K562 (cell line): ENCODE measurements around the gene IGDCC3. TPM values are rescaled to one million over a fixed set of nuclear protein-coding genes. Genes with fewer than 3 reads are reported as not detected.

Source experiments
- ATAC-seq: fragments of 200-7000 bp; cut with Tn5 transposase; 3 replicates; pipeline ENCODE4 v1.9.1; 2020; ENCODE audit warnings: moderate library complexity
- BruUV-seq: library from RNA; stranded (reverse); fragments of 400-500 nt; replicated peaks from 2 replicates; lab custom pipeline; 2021; lab: Mats Ljungman, UMichigan
- CTCF ChIA-PET: fragments of 300-600 bp; formaldehyde crosslinking; extraction: SDS; loops from one replicate; lab custom pipeline; 2021; ENCODE audit warnings: low intra/inter-chr PET ratio; lab: Yijun Ruan, JAX
- POLR2A ChIA-PET: fragments of 300-600, 350-650 bp; sonication (Branson Sonifier 250); formaldehyde crosslinking; extraction: SDS; loops from one replicate; lab custom pipeline; 2021; ENCODE audit warnings: antibody characterized with exemption, inconsistent platforms; lab: Yijun Ruan, JAX
- DNase-seq, 4 experiments: peaks; one replicate each; pipeline versions ENCODE4 v3.0.0 to v3.0.0-alpha.2; 2011 to 2018; ENCODE audit warnings: low spot score in 3 of 4, mixed read lengths in 3 of 4; ENCODE audit errors: extremely low read depth in 1 of 4
- FAIRE-seq: peaks from 2 replicates; lab custom pipeline; 2011; peaks lifted over from hg19 to GRCh38; lab: Jason Lieb, UNC
- H2AFZ ChIP-seq: 2 replicates; pipeline ENCODE4 v1.6.0; 2011; ENCODE audit warnings: low read depth, low read length, control low read depth, inconsistent platforms
- H3K27ac ChIP-seq: fragments of 200-600 bp; 3 replicates; pipeline ENCODE4 v1.8.0; 2011; ENCODE audit warnings: low read depth, mild to moderate bottlenecking, control low read depth, inconsistent platforms, low read length, moderate library complexity, mixed read lengths; ENCODE audit errors: extremely low read depth
- H3K27me3 ChIP-seq, 2 experiments: fragments of 300-600 bp in 1 of 2; 2 replicates in 1 of 2; 3 replicates in 1 of 2; pipeline versions ENCODE4 v1.6.0 to v1.8.0; 2011; ENCODE audit warnings: inconsistent platforms in 2 of 2, low read length in 2 of 2, mild to moderate bottlenecking in 1 of 2, mixed read lengths in 1 of 2, moderate library complexity in 1 of 2; ENCODE audit not compliant: control insufficient read depth in 2 of 2, insufficient read depth in 2 of 2
- H3K36me3 ChIP-seq: fragments of 300-600 bp; 3 replicates; pipeline ENCODE4 v1.8.0; 2011; ENCODE audit warnings: mild to moderate bottlenecking, low read length, inconsistent platforms; ENCODE audit not compliant: control insufficient read depth, insufficient read depth
- H3K4me1 ChIP-seq, 2 experiments: fragments of 200-600 bp in 1 of 2; replicated peaks in 1 of 2; 2 replicates in 1 of 2; 3 replicates in 1 of 2; pipeline versions ENCODE4 v1.5.1 to v1.8.0; 2011; ENCODE audit warnings: inconsistent platforms in 2 of 2, low read length in 2 of 2, mild to moderate bottlenecking in 1 of 2, mixed read lengths in 1 of 2, moderate library complexity in 1 of 2; ENCODE audit not compliant: control insufficient read depth in 2 of 2, insufficient read depth in 2 of 2
- H3K4me2 ChIP-seq: 2 replicates; pipeline ENCODE4 v1.6.1; 2011; ENCODE audit warnings: low read length, control low read depth, inconsistent platforms, mixed read lengths; ENCODE audit not compliant: insufficient read depth
- H3K4me3 ChIP-seq: fragments of 200-600 bp; sonication (generic), shearing (Covaris generic); 2 replicates; pipeline ENCODE4 v1.5.1; 2016; ENCODE audit warnings: control low read depth, inconsistent platforms
- H3K79me2 ChIP-seq: fragments of 200-600 bp; 3 replicates; pipeline ENCODE4 v1.8.0; 2011; ENCODE audit warnings: low read length, inconsistent platforms; ENCODE audit not compliant: control insufficient read depth, insufficient read depth
- H3K9ac ChIP-seq, 2 experiments: 2 replicates each; pipeline versions ENCODE4 v1.6.0 to v1.6.1; 2011; ENCODE audit warnings: low read depth in 2 of 2, low read length in 2 of 2, control low read depth in 1 of 2, inconsistent platforms in 1 of 2, mild to moderate bottlenecking in 1 of 2, mixed read lengths in 1 of 2; ENCODE audit not compliant: insufficient read depth in 1 of 2
- H3K9me1 ChIP-seq: one replicate; pipeline ENCODE4 v1.6.0; 2011; ENCODE audit warnings: inconsistent platforms, mild to moderate bottlenecking, low read length, moderate library complexity; ENCODE audit not compliant: control insufficient read depth, insufficient read depth
- H3K9me3 ChIP-seq: replicated peaks from 2 replicates; pipeline ENCODE4 v1.5.1; 2011; ENCODE audit warnings: low read depth, low read length, inconsistent platforms; ENCODE audit not compliant: control insufficient read depth, insufficient read depth
- H4K20me1 ChIP-seq: replicated peaks from 2 replicates; pipeline ENCODE4 v1.6.1; 2011; ENCODE audit warnings: low read length, inconsistent platforms, mixed read lengths; ENCODE audit not compliant: control insufficient read depth, insufficient read depth
- FOXJ2 ChIP-seq: fragments of 200-800 bp; sonication (Bioruptor generic); IDR thresholded peaks from 2 replicates; pipeline ENCODE4 v1.6.1; 2016; ENCODE audit warnings: missing genetic modification characterization, missing compliant biosample characterization
- NFATC3 ChIP-seq: fragments of 450-650 bp; IDR thresholded peaks from 2 replicates; pipeline ENCODE4 v1.6.1; 2017; ENCODE audit warnings: mild to moderate bottlenecking
- NR2C2 ChIP-seq, 2 experiments: fragments of 200-800 bp in 1 of 2; sonication (Bioruptor generic) in 1 of 2; sonication (generic) in 1 of 2; formaldehyde crosslinking in 1 of 2; IDR thresholded peaks; 2 replicates each; pipeline versions ENCODE4 v1.6.1 to v1.8.0; 2016 to 2022; ENCODE audit warnings: mild to moderate bottlenecking in 1 of 2, missing compliant biosample characterization in 1 of 2, missing genetic modification characterization in 1 of 2, missing genetic modification reagents in 1 of 2
- SIN3B ChIP-seq: fragments of 450-650 bp; IDR thresholded peaks from 2 replicates; pipeline ENCODE4 v1.6.1; 2017; ENCODE audit warnings: low read depth, mild to moderate bottlenecking, moderate library complexity
- SMARCA5 ChIP-seq: fragments of 450-650 bp; IDR thresholded peaks from 2 replicates; pipeline ENCODE4 v1.6.1; 2016
- ZNF143 ChIP-seq: sonication (generic); formaldehyde crosslinking; IDR thresholded peaks from 2 replicates; pipeline ENCODE4 v1.9.0; 2022; ENCODE audit warnings: mild to moderate bottlenecking, missing genetic modification reagents
- WGBS: fragments of 100-300 bp; shearing (Covaris generic); methylation state at CpG from one replicate; pipeline ENCODE4 v1.1.6; 2016; ENCODE audit warnings: low coverage, mixed read lengths; ENCODE audit not compliant: insufficient coverage; ENCODE audit errors: missing lambda C conversion rate; 5-methylcytosine and 5-hydroxymethylcytosine counted together
- in situ Hi-C: fragments of 300-500 bp; cut with MboI; formaldehyde crosslinking; loops from 4 replicates; pipeline ENCODE4 v1.15.0; 2018; ENCODE audit warnings: inconsistent platforms, mixed read lengths
- intact Hi-C: fragments of 100-400 bp; cut with micrococcal nuclease; formaldehyde crosslinking; loops from 2 replicates; pipeline ENCODE4 v1.14.2; 2022
- polyA plus RNA-seq, 8 experiments: library from polyadenylated mRNA; depleted of rRNA in 4 of 8; stranded (reverse) in 5 of 8; unstranded in 3 of 8; fragments of >200 nt; fragmentation: Nextera tagmentation in 2 of 8; fragmentation: Illumina TruSeq in 1 of 8; extraction: Ambion mirVana in 2 of 8; extraction: Trizol in 1 of 8; gene quantifications; 2 replicates each; pipeline versions ENCODE4 v1.2.1 to v1.2.3, GENCODE V29; 2011 to 2014; ENCODE audit warnings: inconsistent platforms in 1 of 8, missing spikeins in 1 of 8
- total RNA-seq, 7 experiments: library from RNA; depleted of rRNA in 6 of 7; stranded (reverse); fragments of >200 nt in 6 of 7; fragmentation: Illumina TruSeq in 2 of 7; extraction: Trizol in 2 of 7; gene quantifications; 2 replicates each; pipeline versions ENCODE4 v1.2.1 to v1.2.3, GENCODE V29; 2011 to 2021; ENCODE audit warnings: low replicate concordance in 1 of 7
- TF ChIP-seq, protein P1 (sequence below): fragments of 450-650 bp; IDR thresholded peaks from 2 replicates; pipeline ENCODE4 v1.6.1; 2017; ENCODE audit warnings: antibody characterized with exemption, mild to moderate bottlenecking
- TF ChIP-seq, protein P2 (sequence below): sonication (generic); formaldehyde crosslinking; IDR thresholded peaks from 2 replicates; pipeline ENCODE4 v1.8.0; 2023; ENCODE audit warnings: missing genetic modification reagents, mild to moderate bottlenecking, borderline replicate concordance
- TF ChIP-seq, protein P3 (sequence below): fragments of 450-650 bp; IDR thresholded peaks from 2 replicates; pipeline ENCODE4 v1.6.1; 2016; ENCODE audit warnings: antibody characterized with exemption

IGDCC3 gene
- total and polyA plus RNA-seq, 9 of the 15 experiments (the other 6 are each of a cell fraction or from before 2014, with no cell fraction given), result not detected

DNA sequence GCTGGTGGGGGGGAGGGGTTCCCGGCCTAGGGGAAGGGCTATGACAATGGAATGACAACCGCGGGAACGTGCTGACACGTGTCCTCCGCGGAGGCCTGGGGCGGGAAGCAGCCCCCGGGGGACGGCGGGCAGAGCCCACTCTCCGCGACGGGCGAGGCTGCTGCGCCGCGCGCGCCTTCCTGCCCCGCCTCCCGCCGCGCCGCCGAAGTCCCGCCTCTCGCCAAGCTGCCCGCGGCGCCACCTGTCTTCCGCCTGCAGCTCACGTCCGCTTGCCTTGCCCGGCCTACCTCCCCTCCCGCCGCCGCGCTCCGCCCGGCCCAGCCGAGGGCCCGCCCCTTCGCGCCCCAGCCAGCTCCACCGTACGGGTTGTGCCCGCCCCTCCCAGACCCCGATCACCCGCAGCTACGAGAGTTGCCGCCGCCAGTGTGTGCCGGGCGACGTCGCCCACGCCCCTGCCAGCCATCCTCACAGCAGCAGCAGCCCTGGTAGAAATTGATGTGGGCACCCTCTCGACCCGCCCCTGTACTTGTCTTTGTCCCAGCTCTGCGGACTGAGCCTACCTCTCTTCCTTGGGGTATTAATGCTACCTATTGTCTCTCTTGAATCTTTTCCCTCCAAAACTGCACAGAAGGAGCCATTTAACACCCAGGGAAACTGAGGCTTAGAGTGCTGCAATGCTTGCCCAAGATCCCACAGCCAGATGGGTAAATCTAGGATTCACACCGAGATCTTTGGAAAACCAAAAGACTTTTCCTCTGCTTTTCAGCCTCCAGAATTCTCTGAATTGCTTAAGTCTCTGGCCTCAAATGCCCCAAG, 90.9 kb downstream of the IGDCC3 start, which contains the start of gene PARP16:
PARP16 (minus strand) TSS at position 180 of the 816 bp plus-strand sequence. CDS start 457 bp downstream, outside the sequence.
- H3K9me3 ChIP-seq, result no peaks in the 10 kb centered on the region
- ATAC-seq (peak; percentile 98), DNase-seq (peak; percentile 85 to 94 (median 92)), FAIRE-seq (peak; percentile 58)
- H3K4me1 ChIP-seq, result peaks cover 10 to 17% of the 10 kb centered on the region in 2 experiments; a peak in 4 of 5 replicates
- POLR2A ChIA-PET, result interaction anchor here (0.7 to 8.4 kb wide), 15 partner anchors 9 to 104 kb away, joined by 3 to 91 read pairs (median 4); partner anchors contain the start of genes CLPX, RNU5A-1 and RNU5B-1
- H3K79me2 ChIP-seq, result peaks cover 4% of the 10 kb centered on the region; the same call in 1 of the 3 replicates
- intact Hi-C loops, result no loop called here
- CTCF ChIA-PET, result no interaction called here
- H3K27ac ChIP-seq, result peak within 1 kb of the TSS; percentile 68
- WGBS, result 6% methylated on average over 28 of the region's 62 CpGs
- H4K20me1 ChIP-seq, result no peaks in the 10 kb centered on the region
- peak within 1 kb of the TSS; percentile 53 for H3K4me3 ChIP-seq
- BruUV-seq, result TSS peak; percentile 70
- in situ Hi-C loops, result no loop called here
- H3K4me2 ChIP-seq, result peak within 1 kb of the TSS; percentile 85
- H3K27me3 ChIP-seq, result no peaks in the 10 kb centered on the region
- no peaks in the 10 kb centered on the region for H3K9me1 ChIP-seq
- H2AFZ ChIP-seq, result peak within 1 kb of the TSS; percentile 95
- H3K36me3 ChIP-seq, result no peaks in the 10 kb centered on the region
- peak within 1 kb of the TSS; percentile 55 to 97 for H3K9ac ChIP-seq
- TF ChIP-seq FOXJ2 (tag) (no peak), SIN3B (peak; percentile 39; the same call in 1 of the 2 replicates), NR2C2 (CRISPR knock-in tag; IDR thresholded peaks at IDR 0.05) (0 out of 2 replicates have a peak, but pooled peaks have one; percentile 28), NR2C2 (tag; IDR thresholded peaks at IDR 0.05) (no peak), NFATC3 (no peak), SMARCA5 (no peak), ZNF143 (no peak)
- TF ChIP-seq, protein P1, sequence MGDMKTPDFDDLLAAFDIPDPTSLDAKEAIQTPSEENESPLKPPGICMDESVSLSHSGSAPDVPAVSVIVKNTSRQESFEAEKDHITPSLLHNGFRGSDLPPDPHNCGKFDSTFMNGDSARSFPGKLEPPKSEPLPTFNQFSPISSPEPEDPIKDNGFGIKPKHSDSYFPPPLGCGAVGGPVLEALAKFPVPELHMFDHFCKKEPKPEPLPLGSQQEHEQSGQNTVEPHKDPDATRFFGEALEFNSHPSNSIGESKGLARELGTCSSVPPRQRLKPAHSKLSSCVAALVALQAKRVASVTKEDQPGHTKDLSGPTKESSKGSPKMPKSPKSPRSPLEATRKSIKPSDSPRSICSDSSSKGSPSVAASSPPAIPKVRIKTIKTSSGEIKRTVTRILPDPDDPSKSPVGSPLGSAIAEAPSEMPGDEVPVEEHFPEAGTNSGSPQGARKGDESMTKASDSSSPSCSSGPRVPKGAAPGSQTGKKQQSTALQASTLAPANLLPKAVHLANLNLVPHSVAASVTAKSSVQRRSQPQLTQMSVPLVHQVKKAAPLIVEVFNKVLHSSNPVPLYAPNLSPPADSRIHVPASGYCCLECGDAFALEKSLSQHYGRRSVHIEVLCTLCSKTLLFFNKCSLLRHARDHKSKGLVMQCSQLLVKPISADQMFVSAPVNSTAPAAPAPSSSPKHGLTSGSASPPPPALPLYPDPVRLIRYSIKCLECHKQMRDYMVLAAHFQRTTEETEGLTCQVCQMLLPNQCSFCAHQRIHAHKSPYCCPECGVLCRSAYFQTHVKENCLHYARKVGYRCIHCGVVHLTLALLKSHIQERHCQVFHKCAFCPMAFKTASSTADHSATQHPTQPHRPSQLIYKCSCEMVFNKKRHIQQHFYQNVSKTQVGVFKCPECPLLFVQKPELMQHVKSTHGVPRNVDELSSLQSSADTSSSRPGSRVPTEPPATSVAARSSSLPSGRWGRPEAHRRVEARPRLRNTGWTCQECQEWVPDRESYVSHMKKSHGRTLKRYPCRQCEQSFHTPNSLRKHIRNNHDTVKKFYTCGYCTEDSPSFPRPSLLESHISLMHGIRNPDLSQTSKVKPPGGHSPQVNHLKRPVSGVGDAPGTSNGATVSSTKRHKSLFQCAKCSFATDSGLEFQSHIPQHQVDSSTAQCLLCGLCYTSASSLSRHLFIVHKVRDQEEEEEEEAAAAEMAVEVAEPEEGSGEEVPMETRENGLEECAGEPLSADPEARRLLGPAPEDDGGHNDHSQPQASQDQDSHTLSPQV, result peak; percentile 50
- TF ChIP-seq, protein P2, sequence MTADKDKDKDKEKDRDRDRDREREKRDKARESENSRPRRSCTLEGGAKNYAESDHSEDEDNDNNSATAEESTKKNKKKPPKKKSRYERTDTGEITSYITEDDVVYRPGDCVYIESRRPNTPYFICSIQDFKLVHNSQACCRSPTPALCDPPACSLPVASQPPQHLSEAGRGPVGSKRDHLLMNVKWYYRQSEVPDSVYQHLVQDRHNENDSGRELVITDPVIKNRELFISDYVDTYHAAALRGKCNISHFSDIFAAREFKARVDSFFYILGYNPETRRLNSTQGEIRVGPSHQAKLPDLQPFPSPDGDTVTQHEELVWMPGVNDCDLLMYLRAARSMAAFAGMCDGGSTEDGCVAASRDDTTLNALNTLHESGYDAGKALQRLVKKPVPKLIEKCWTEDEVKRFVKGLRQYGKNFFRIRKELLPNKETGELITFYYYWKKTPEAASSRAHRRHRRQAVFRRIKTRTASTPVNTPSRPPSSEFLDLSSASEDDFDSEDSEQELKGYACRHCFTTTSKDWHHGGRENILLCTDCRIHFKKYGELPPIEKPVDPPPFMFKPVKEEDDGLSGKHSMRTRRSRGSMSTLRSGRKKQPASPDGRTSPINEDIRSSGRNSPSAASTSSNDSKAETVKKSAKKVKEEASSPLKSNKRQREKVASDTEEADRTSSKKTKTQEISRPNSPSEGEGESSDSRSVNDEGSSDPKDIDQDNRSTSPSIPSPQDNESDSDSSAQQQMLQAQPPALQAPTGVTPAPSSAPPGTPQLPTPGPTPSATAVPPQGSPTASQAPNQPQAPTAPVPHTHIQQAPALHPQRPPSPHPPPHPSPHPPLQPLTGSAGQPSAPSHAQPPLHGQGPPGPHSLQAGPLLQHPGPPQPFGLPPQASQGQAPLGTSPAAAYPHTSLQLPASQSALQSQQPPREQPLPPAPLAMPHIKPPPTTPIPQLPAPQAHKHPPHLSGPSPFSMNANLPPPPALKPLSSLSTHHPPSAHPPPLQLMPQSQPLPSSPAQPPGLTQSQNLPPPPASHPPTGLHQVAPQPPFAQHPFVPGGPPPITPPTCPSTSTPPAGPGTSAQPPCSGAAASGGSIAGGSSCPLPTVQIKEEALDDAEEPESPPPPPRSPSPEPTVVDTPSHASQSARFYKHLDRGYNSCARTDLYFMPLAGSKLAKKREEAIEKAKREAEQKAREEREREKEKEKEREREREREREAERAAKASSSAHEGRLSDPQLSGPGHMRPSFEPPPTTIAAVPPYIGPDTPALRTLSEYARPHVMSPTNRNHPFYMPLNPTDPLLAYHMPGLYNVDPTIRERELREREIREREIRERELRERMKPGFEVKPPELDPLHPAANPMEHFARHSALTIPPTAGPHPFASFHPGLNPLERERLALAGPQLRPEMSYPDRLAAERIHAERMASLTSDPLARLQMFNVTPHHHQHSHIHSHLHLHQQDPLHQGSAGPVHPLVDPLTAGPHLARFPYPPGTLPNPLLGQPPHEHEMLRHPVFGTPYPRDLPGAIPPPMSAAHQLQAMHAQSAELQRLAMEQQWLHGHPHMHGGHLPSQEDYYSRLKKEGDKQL (CRISPR knock-in tag), result no peak
- TF ChIP-seq, protein P3, sequence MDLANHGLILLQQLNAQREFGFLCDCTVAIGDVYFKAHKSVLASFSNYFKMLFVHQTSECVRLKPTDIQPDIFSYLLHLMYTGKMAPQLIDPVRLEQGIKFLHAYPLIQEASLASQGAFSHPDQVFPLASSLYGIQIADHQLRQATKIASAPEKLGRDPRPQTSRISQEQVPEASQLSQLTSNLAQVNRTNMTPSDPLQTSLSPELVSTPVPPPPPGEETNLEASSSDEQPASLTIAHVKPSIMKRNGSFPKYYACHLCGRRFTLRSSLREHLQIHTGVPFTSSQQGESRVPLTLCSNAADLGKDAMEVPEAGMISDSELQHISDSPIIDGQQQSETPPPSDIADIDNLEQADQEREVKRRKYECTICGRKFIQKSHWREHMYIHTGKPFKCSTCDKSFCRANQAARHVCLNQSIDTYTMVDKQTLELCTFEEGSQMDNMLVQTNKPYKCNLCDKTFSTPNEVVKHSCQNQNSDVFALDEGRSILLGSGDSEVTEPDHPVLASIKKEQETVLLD, result no peak
